ENCODE data around the gene SGTA.

GRCh38 chr19:2731181-2731995 lies 51.7 kb downstream of the SGTA start:
- TF ChIP-seq CTCF (IDR thresholded peaks at IDR 0.05): no peak
- TF ChIP-seq POLR2A (IDR thresholded peaks at IDR 0.05): no peak
